Pancreas (tissue), 10 donors: ENCODE results near the gene NLRP6. TPM values are rescaled to one million over a fixed set of nuclear protein-coding genes. Genes with fewer than 3 reads are reported as not detected.

Source experiments
- ATAC-seq, 4 donors: fragments of 200-7000 bp; cut with Tn5 transposase; one replicate each; pipeline versions ENCODE4 v1.8.0 to v1.9.1; 2020; ENCODE audit warnings: mild to moderate bottlenecking in 4 of 4, moderate library complexity in 4 of 4
- DNase-seq, 6 donors: peaks; one replicate each; pipeline ENCODE4 v3.0.0-alpha.2; 2020
- FAIRE-seq: peaks from 2 replicates; lab custom pipeline; 2012; peaks lifted over from hg19 to GRCh38; lab: Jason Lieb, UNC
- H3K27ac ChIP-seq, 4 donors: fragments of 200-600 bp; sonication (generic); 1 replicate in 3 of 4; 2 replicates in 1 of 4; pipeline versions ENCODE4 v1.5.0 to v1.8.0; 2020
- H3K27me3 ChIP-seq, 4 donors: fragments of 200-600 bp; one replicate each; pipeline ENCODE4 v1.8.0; 2021
- H3K36me3 ChIP-seq, 3 donors: fragments of 200-600 bp; sonication (generic) in 1 of 3; one replicate each; pipeline versions ENCODE4 v1.5.0 to v1.8.0; 2020 to 2021
- H3K4me1 ChIP-seq, 3 donors: fragments of 200-600 bp; one replicate each; pipeline ENCODE4 v1.8.0; 2021
- H3K4me3 ChIP-seq, 4 donors: fragments of 200-600 bp; sonication (generic) in 2 of 4; one replicate each; pipeline versions ENCODE4 v1.5.0 to v1.8.0; 2020 to 2021
- H3K9me3 ChIP-seq, 4 donors: fragments of 200-600 bp; one replicate each; pipeline ENCODE4 v1.8.0; 2021
- CTCF ChIP-seq, 4 donors: fragments of 200-600 bp; sonication (generic) in 3 of 4; IDR thresholded peaks; one replicate each; pipeline versions ENCODE4 v1.5.0 to v1.8.0; 2021; ENCODE audit warnings: antibody characterized with exemption in 4 of 4
- WGBS, 2 donors: extraction: QIAGEN DNeasy Blood & Tissue Kit; methylation state at CpG; one replicate each; pipeline ENCODE4 v1.1.7; 2013; 5-methylcytosine and 5-hydroxymethylcytosine counted together
- intact Hi-C, 3 donors: fragments of 100-400 bp; cut with DNase I; formaldehyde crosslinking; loops; one replicate each; pipeline versions ENCODE4 v1.11.1 to v1.14.2; 2022
- polyA plus RNA-seq, 2 donors: library from polyadenylated mRNA; stranded (reverse); fragments of 200-250 nt; gene quantifications; one replicate each; pipeline ENCODE4 v1.2.3, GENCODE V29; 2013
- total RNA-seq, 6 donors: library from RNA; stranded (reverse); fragmentation: NEBNext Ultra II Directional in 4 of 6; extraction: Animal tissue kit (Norgen Biotek cat#: 25700) in 4 of 6; gene quantifications; one replicate each; pipeline versions ENCODE4 v1.2.1 to v1.2.4, GENCODE V29; 2021 to 2023
- donor health status: healthy with polysubstance abuse.
- donor health status: DM: no; HTN: no; CAD: no; lungs with moderate emphysema.
- donor health status: DM: no; HTN: no; CAD: no.
- donor health status: control.
- donor health status: control.
- donor health status: Bipolar disorder and iron deficiency.
- donor health status: DM: yes; HTN: yes; CAD: no.
- donor health status: DM: no; HTN: no; CAD: no.
- donor health status: DM: no; HTN: no; CAD: no.
- donor health status: DM: yes; HTN: yes; CAD: no.

The NLRP6 gene
- total and polyA plus RNA-seq, 8 donors, result 0.05 to 0.23 (median 0.19) TPM; not detected in 2

DNA sequence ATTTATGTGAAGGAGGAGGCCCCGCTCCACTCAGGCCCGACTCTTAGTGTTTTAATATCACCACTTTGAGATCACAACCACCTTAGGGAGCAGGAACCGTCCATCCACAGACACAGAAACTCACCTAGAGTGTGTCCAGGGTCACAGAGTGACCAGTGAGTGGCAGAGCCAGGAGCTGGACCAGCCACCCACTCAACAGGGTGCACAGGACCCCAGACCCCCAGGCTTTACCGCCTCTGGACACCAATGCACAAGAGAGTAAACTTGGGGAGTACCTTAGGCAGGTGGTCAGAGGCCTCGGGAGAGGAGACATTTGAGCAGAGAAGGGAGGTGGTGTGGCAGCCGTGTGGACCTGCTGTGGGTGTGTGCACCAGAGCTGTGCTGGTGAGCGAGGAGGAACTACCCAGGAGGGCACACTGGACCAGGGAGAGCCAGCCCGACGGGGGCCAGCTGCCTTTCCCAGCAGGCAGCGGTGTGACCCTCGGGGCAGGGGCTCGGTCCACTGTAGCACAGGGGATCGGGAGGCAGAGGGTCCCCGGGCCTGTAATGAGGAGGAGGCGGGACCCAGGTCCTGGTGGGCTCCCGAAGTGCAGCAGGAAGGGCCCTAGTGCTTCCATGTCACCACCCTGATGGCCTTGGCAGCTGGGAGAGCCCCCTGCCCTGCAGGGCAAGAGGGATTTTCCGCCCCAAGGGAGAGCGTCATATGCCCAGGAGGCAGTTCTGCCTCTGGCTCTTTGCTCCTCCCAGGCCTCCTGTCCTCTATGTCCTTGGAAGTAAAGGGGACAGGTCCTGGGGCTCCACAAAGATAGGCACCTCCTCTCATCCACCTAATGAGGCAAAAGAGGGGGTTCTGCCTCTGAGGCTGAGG, 7.5 kb upstream of the NLRP6 start:
- no peaks in the 10 kb centered on the region for H3K36me3 ChIP-seq
- no peaks in the 10 kb centered on the region for H3K4me1 ChIP-seq
- WGBS, 2 donors, result 80 to 81% methylated on average over 18 of the region's 18 CpGs
- intact Hi-C loops, result no loop called here
- TF ChIP-seq CTCF (IDR thresholded peaks at IDR 0.05), result no peak
- H3K27me3 ChIP-seq, result no peaks in the 10 kb centered on the region
- DNase-seq, result peak in 1 of 6 donors; percentile 54
- H3K9me3 ChIP-seq, result no peaks in the 10 kb centered on the region
- FAIRE-seq, result no peak
- ATAC-seq, result no peak
- H3K4me3 ChIP-seq, result no peak overlapping the region
- no peak overlapping the region for H3K27ac ChIP-seq

GRCh38 chr11:271319-271715, 6.9 kb upstream of the NLRP6 start:
- DNase-seq (peak in 1 of 6 donors; percentile 55), ATAC-seq (no peak), FAIRE-seq (no peak)
- WGBS, 2 donors, result 60 to 62% methylated on average over 8 of the region's 8 CpGs
- Histone ChIP-seq H3K27ac (no peak overlapping the region), H3K9me3 (no peaks in the 10 kb centered on the region), H3K4me1 (no peaks in the 10 kb centered on the region), H3K36me3 (no peaks in the 10 kb centered on the region), H3K27me3 (no peaks in the 10 kb centered on the region), H3K4me3 (no peak overlapping the region)
- TF ChIP-seq CTCF (IDR thresholded peaks at IDR 0.05), result no peak
- intact Hi-C loops, result no loop called here

DNA sequence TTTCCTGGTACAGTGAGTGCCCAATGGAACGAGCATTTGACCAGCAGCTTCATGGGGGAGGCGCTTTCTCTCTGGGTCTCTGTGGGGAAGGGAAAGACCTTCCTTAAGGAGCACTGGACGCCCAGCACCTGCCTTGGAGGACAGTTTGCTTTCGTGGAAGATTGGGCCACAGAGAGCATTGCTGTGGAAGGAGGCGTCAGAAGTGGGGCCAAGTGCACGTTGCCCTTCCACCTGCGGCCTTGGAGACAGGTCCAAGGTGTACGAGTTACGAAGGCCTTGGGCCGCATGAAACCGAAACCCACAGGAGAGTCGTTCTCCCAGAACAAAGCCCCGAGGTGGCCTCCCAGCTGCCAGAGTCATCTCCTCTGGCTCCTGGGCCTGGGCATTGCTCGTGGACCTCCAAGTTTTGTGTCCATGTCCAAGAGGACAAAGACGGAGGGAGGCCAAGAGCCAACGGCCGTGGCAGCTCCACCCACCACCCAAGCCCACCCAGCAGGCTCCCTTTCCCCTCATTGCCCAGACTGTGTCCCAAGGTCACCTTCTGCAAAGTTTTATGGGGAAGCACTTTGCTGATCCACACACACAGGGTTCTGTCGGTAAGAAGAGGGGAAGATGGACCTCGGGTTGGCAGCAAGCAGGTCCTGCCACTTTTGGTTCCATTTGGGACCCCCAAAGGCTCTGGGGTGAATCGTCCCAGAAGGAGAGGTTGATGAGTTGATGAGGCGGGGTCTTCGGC, 5.8 kb upstream of the NLRP6 start:
- H3K9me3 ChIP-seq, result no peaks in the 10 kb centered on the region
- FAIRE-seq, result no peak
- WGBS, 2 donors, result 82 to 89% methylated on average over 22 of the region's 22 CpGs
- no peaks in the 10 kb centered on the region for H3K36me3 ChIP-seq
- no peaks in the 10 kb centered on the region for H3K27me3 ChIP-seq
- H3K4me1 ChIP-seq, result no peaks in the 10 kb centered on the region
- no peak overlapping the region for H3K27ac ChIP-seq
- H3K4me3 ChIP-seq, result no peak overlapping the region
- ATAC-seq, result no peak
- DNase-seq, result peak in 1 of 6 donors; percentile 34
- intact Hi-C loops, result no loop called here
- TF ChIP-seq CTCF (IDR thresholded peaks at IDR 0.05), result no peak

GRCh38 chr11:272931-273198, 5.3 kb upstream of the NLRP6 start:
- Histone ChIP-seq H3K27me3 (no peaks in the 10 kb centered on the region), H3K9me3 (no peaks in the 10 kb centered on the region), H3K27ac (no peak overlapping the region), H3K4me1 (no peaks in the 10 kb centered on the region), H3K4me3 (no peak overlapping the region), H3K36me3 (no peaks in the 10 kb centered on the region)
- intact Hi-C loops, result no loop called here
- 81 to 89% methylated on average over 6 of the region's 6 CpGs for WGBS, 2 donors
- FAIRE-seq (no peak), DNase-seq (no peak), ATAC-seq (no peak)
- TF ChIP-seq CTCF (IDR thresholded peaks at IDR 0.05), result no peak

GRCh38 chr11:276219-276618, 2.0 kb upstream of the NLRP6 start:
- DNase-seq (no peak), FAIRE-seq (no peak), ATAC-seq (no peak)
- no peak for TF ChIP-seq CTCF (IDR thresholded peaks at IDR 0.05)
- no peaks in the 10 kb centered on the region for H3K36me3 ChIP-seq
- H3K27me3 ChIP-seq, result peaks cover 0 to 11% (median 5%) of the 10 kb centered on the region in 4 donors
- H3K4me1 ChIP-seq, result peaks cover 0 to 18% (median 0%) of the 10 kb centered on the region in 3 donors
- H3K27ac ChIP-seq, result no peak overlapping the region
- intact Hi-C loops, result no loop called here
- no peaks in the 10 kb centered on the region for H3K9me3 ChIP-seq
- H3K4me3 ChIP-seq, result no peak overlapping the region
